Measurements from ENCODE around the gene KIAA1671.

Gene KIAA1671

GRCh38 chr22:25113316-25113721 lies 160.8 kb downstream of the KIAA1671 start:
- Histone ChIP-seq H3K27me3 (ENCODE audit: low read depth, low read length) (peaks cover 6% of the 10 kb centered on the region), H3K36me3 (ENCODE audit: control insufficient read depth in 1 of 2, insufficient read depth in 2 of 2, low read length in 2 of 2) (no peaks in the 10 kb centered on the region), H3K27ac (ENCODE audit: low read length) (no peak overlapping the region), H3K4me1 (ENCODE audit: control insufficient read depth in 1 of 2, insufficient read depth in 2 of 2, low read length in 2 of 2) (peaks cover 0 to 17% of the 10 kb centered on the region in 2 donors), H3K4me3 (ENCODE audit: low read depth in 1 of 2, low read length in 2 of 2) (no peak overlapping the region), H3K9me3 (ENCODE audit: control insufficient read depth in 1 of 2, low read length in 2 of 2) (no peaks in the 10 kb centered on the region)

GRCh38 chr22:25114369-25115362 lies 162.2 kb downstream of the KIAA1671 start:
- Histone ChIP-seq H3K27me3 (ENCODE audit: low read depth, low read length) (peaks cover 6% of the 10 kb centered on the region), H3K27ac (ENCODE audit: low read length) (no peak overlapping the region), H3K36me3 (ENCODE audit: control insufficient read depth in 1 of 2, insufficient read depth in 2 of 2, low read length in 2 of 2) (no peaks in the 10 kb centered on the region), H3K4me3 (ENCODE audit: low read depth in 1 of 2, low read length in 2 of 2) (no peak overlapping the region), H3K4me1 (ENCODE audit: control insufficient read depth in 1 of 2, insufficient read depth in 2 of 2, low read length in 2 of 2) (peaks cover 0 to 17% of the 10 kb centered on the region in 2 donors), H3K9me3 (ENCODE audit: control insufficient read depth in 1 of 2, low read length in 2 of 2) (no peaks in the 10 kb centered on the region)

GRCh38 chr22:25119609-25120008 lies 167.1 kb downstream of the KIAA1671 start:
- H3K4me3 ChIP-seq (ENCODE audit: low read depth in 1 of 2, low read length in 2 of 2) = no peak overlapping the region
- H3K9me3 ChIP-seq (ENCODE audit: control insufficient read depth in 1 of 2, low read length in 2 of 2) = peaks cover 0 to 5% of the 10 kb centered on the region in 2 donors
- no peaks in the 10 kb centered on the region for H3K36me3 ChIP-seq (ENCODE audit: control insufficient read depth in 1 of 2, insufficient read depth in 2 of 2, low read length in 2 of 2)
- no peaks in the 10 kb centered on the region for H3K27me3 ChIP-seq (ENCODE audit: low read depth, low read length)
- H3K4me1 ChIP-seq (ENCODE audit: control insufficient read depth in 1 of 2, insufficient read depth in 2 of 2, low read length in 2 of 2) = no peaks in the 10 kb centered on the region
- H3K27ac ChIP-seq (ENCODE audit: low read length) = peak overlapping the region; percentile 79

- Histone ChIP-seq H3K4me3 (ENCODE audit: low read depth in 1 of 2, low read length in 2 of 2) (no peak overlapping the region), H3K4me1 (ENCODE audit: control insufficient read depth in 1 of 2, insufficient read depth in 2 of 2, low read length in 2 of 2) (no peaks in the 10 kb centered on the region), H3K27me3 (ENCODE audit: low read depth, low read length) (no peaks in the 10 kb centered on the region), H3K36me3 (ENCODE audit: control insufficient read depth in 1 of 2, insufficient read depth in 2 of 2, low read length in 2 of 2) (no peaks in the 10 kb centered on the region), H3K27ac (ENCODE audit: low read length) (peak overlapping the region; percentile 79), H3K9me3 (ENCODE audit: control insufficient read depth in 1 of 2, low read length in 2 of 2) (peaks cover 0 to 5% of the 10 kb centered on the region in 2 donors)
Observed at GRCh38 chr22:25120093-25120561, 167.6 kb downstream of the KIAA1671 start.

- H3K4me1 ChIP-seq (ENCODE audit: control insufficient read depth in 1 of 2, insufficient read depth in 2 of 2, low read length in 2 of 2) = no peaks in the 10 kb centered on the region
- no peak overlapping the region for H3K4me3 ChIP-seq (ENCODE audit: low read depth in 1 of 2, low read length in 2 of 2)
- H3K27me3 ChIP-seq (ENCODE audit: low read depth, low read length) = no peaks in the 10 kb centered on the region
- peaks cover 0 to 5% of the 10 kb centered on the region in 2 donors for H3K9me3 ChIP-seq (ENCODE audit: control insufficient read depth in 1 of 2, low read length in 2 of 2)
- H3K27ac ChIP-seq (ENCODE audit: low read length) = peak overlapping the region; percentile 79
- H3K36me3 ChIP-seq (ENCODE audit: control insufficient read depth in 1 of 2, insufficient read depth in 2 of 2, low read length in 2 of 2) = no peaks in the 10 kb centered on the region
Observed at GRCh38 chr22:25120761-25121212, 168.3 kb downstream of the KIAA1671 start.

- H3K27ac ChIP-seq (ENCODE audit: low read length) = no peak overlapping the region
Observed at GRCh38 chr22:25122136-25122764, 169.7 kb downstream of the KIAA1671 start.

GRCh38 chr22:25123677-25124076 lies 171.2 kb downstream of the KIAA1671 start:
- H3K27me3 ChIP-seq (ENCODE audit: low read depth, low read length) = no peaks in the 10 kb centered on the region
- H3K27ac ChIP-seq (ENCODE audit: low read length) = no peak overlapping the region
- peaks cover 0 to 3% of the 10 kb centered on the region in 2 donors for H3K4me1 ChIP-seq (ENCODE audit: control insufficient read depth in 1 of 2, insufficient read depth in 2 of 2, low read length in 2 of 2)
- H3K4me3 ChIP-seq (ENCODE audit: low read depth in 1 of 2, low read length in 2 of 2) = no peak overlapping the region
- no peaks in the 10 kb centered on the region for H3K36me3 ChIP-seq (ENCODE audit: control insufficient read depth in 1 of 2, insufficient read depth in 2 of 2, low read length in 2 of 2)
- H3K9me3 ChIP-seq (ENCODE audit: control insufficient read depth in 1 of 2, low read length in 2 of 2) = peaks cover 0 to 5% of the 10 kb centered on the region in 2 donors

More at GRCh38 chr22:25122136-25122764, 169.7 kb downstream of the KIAA1671 start:
- Histone ChIP-seq H3K27me3 (ENCODE audit: low read depth, low read length) (no peaks in the 10 kb centered on the region), H3K9me3 (ENCODE audit: control insufficient read depth in 1 of 2, low read length in 2 of 2) (peaks cover 0 to 5% of the 10 kb centered on the region in 2 donors), H3K4me3 (ENCODE audit: low read depth in 1 of 2, low read length in 2 of 2) (no peak overlapping the region), H3K4me1 (ENCODE audit: control insufficient read depth in 1 of 2, insufficient read depth in 2 of 2, low read length in 2 of 2) (no peaks in the 10 kb centered on the region), H3K36me3 (ENCODE audit: control insufficient read depth in 1 of 2, insufficient read depth in 2 of 2, low read length in 2 of 2) (no peaks in the 10 kb centered on the region)

GRCh38 chr22:25125693-25126357 lies 173.3 kb downstream of the KIAA1671 start:
- Histone ChIP-seq H3K9me3 (ENCODE audit: control insufficient read depth in 1 of 2, low read length in 2 of 2) (peaks cover 0 to 5% of the 10 kb centered on the region in 2 donors), H3K4me3 (ENCODE audit: low read depth in 1 of 2, low read length in 2 of 2) (no peak overlapping the region), H3K27me3 (ENCODE audit: low read depth, low read length) (no peaks in the 10 kb centered on the region), H3K4me1 (ENCODE audit: control insufficient read depth in 1 of 2, insufficient read depth in 2 of 2, low read length in 2 of 2) (peaks cover 0 to 3% of the 10 kb centered on the region in 2 donors), H3K27ac (ENCODE audit: low read length) (no peak overlapping the region), H3K36me3 (ENCODE audit: control insufficient read depth in 1 of 2, insufficient read depth in 2 of 2, low read length in 2 of 2) (no peaks in the 10 kb centered on the region)

GRCh38 chr22:25126510-25126909 lies 174.0 kb downstream of the KIAA1671 start:
- H3K9me3 ChIP-seq (ENCODE audit: control insufficient read depth in 1 of 2, low read length in 2 of 2) = peaks cover 0 to 5% of the 10 kb centered on the region in 2 donors
- H3K27me3 ChIP-seq (ENCODE audit: low read depth, low read length) = no peaks in the 10 kb centered on the region
- H3K27ac ChIP-seq (ENCODE audit: low read length) = no peak overlapping the region
- peaks cover 0 to 3% of the 10 kb centered on the region in 2 donors for H3K4me1 ChIP-seq (ENCODE audit: control insufficient read depth in 1 of 2, insufficient read depth in 2 of 2, low read length in 2 of 2)
- H3K36me3 ChIP-seq (ENCODE audit: control insufficient read depth in 1 of 2, insufficient read depth in 2 of 2, low read length in 2 of 2) = no peaks in the 10 kb centered on the region
- no peak overlapping the region for H3K4me3 ChIP-seq (ENCODE audit: low read depth in 1 of 2, low read length in 2 of 2)

GRCh38 chr22:25127318-25127717 lies 174.8 kb downstream of the KIAA1671 start:
- Histone ChIP-seq H3K4me3 (ENCODE audit: low read depth in 1 of 2, low read length in 2 of 2) (no peak overlapping the region), H3K27me3 (ENCODE audit: low read depth, low read length) (no peaks in the 10 kb centered on the region), H3K36me3 (ENCODE audit: control insufficient read depth in 1 of 2, insufficient read depth in 2 of 2, low read length in 2 of 2) (no peaks in the 10 kb centered on the region), H3K9me3 (ENCODE audit: control insufficient read depth in 1 of 2, low read length in 2 of 2) (peaks cover 0 to 5% of the 10 kb centered on the region in 2 donors), H3K27ac (ENCODE audit: low read length) (no peak overlapping the region), H3K4me1 (ENCODE audit: control insufficient read depth in 1 of 2, insufficient read depth in 2 of 2, low read length in 2 of 2) (peaks cover 0 to 3% of the 10 kb centered on the region in 2 donors)

- Histone ChIP-seq H3K9me3 (ENCODE audit: control insufficient read depth in 1 of 2, low read length in 2 of 2) (no peaks in the 10 kb centered on the region), H3K4me3 (ENCODE audit: low read depth in 1 of 2, low read length in 2 of 2) (no peak overlapping the region), H3K27me3 (ENCODE audit: low read depth, low read length) (no peaks in the 10 kb centered on the region), H3K36me3 (ENCODE audit: control insufficient read depth in 1 of 2, insufficient read depth in 2 of 2, low read length in 2 of 2) (no peaks in the 10 kb centered on the region), H3K27ac (ENCODE audit: low read length) (no peak overlapping the region), H3K4me1 (ENCODE audit: control insufficient read depth in 1 of 2, insufficient read depth in 2 of 2, low read length in 2 of 2) (peaks cover 8 to 12% of the 10 kb centered on the region in 2 donors)
Observed at GRCh38 chr22:25130462-25130861, 177.9 kb downstream of the KIAA1671 start.
